Calu3 (cell line): ENCODE data around the gene VPS41. TPM values are rescaled to one million over a fixed set of nuclear protein-coding genes. Genes with fewer than 3 reads are reported as not detected.

ENCODE experiments used
- BruUV-seq: library from RNA; stranded (reverse); fragments of 400-500 nt; replicated peaks from 2 replicates; lab custom pipeline; 2021; lab: Mats Ljungman, UMichigan
- CTCF ChIA-PET: fragments of 300-600 bp; sonication (Branson Sonifier 250); formaldehyde crosslinking; loops from one replicate; lab custom pipeline; 2022; ENCODE audit warnings: antibody characterized with exemption; lab: Charles Lee
- DNase-seq: peaks from one replicate; pipeline ENCODE4 v3.0.0; 2022
- H3K27ac Mint-ChIP-seq: one replicate; pipeline ENCODE4 v1.8.0; 2022; ENCODE audit warnings: mixed read lengths; ENCODE audit not compliant: unreplicated experiment
- H3K27me3 Mint-ChIP-seq: one replicate; pipeline ENCODE4 v1.8.0; 2022; ENCODE audit warnings: mixed read lengths; ENCODE audit not compliant: unreplicated experiment
- H3K36me3 Mint-ChIP-seq: one replicate; pipeline ENCODE4 v1.8.0; 2022; ENCODE audit warnings: mild to moderate bottlenecking, moderate library complexity, mixed read lengths; ENCODE audit not compliant: insufficient read depth, unreplicated experiment
- H3K4me1 Mint-ChIP-seq: one replicate; pipeline ENCODE4 v1.8.0; 2022; ENCODE audit warnings: mild to moderate bottlenecking, low read depth, mixed read lengths; ENCODE audit not compliant: unreplicated experiment
- H3K4me3 Mint-ChIP-seq: one replicate; pipeline ENCODE4 v1.8.0; 2022; ENCODE audit warnings: mild to moderate bottlenecking, low read depth, moderate library complexity, mixed read lengths; ENCODE audit not compliant: unreplicated experiment
- H3K9me3 Mint-ChIP-seq: one replicate; pipeline ENCODE4 v1.8.0; 2022; ENCODE audit warnings: low read depth, mixed read lengths; ENCODE audit not compliant: unreplicated experiment
- intact Hi-C: fragments of 100-400 bp; cut with micrococcal nuclease; formaldehyde crosslinking; loops from one replicate; pipeline ENCODE4 v1.10.0; 2022; ENCODE audit not compliant: unreplicated experiment
- total RNA-seq: library from RNA; stranded (reverse); gene quantifications from 2 replicates; pipeline ENCODE4 v1.2.3, GENCODE V29; 2022
- TF ChIP-seq, protein P1 (sequence below): fragments of 200-600 bp; IDR thresholded peaks from one replicate; pipeline ENCODE4 v1.8.0; 2022; ENCODE audit warnings: antibody characterized with exemption; ENCODE audit not compliant: unreplicated experiment

The VPS41 gene
- total RNA-seq, 1 experiment from 2014 or later: 292 TPM

DNA sequence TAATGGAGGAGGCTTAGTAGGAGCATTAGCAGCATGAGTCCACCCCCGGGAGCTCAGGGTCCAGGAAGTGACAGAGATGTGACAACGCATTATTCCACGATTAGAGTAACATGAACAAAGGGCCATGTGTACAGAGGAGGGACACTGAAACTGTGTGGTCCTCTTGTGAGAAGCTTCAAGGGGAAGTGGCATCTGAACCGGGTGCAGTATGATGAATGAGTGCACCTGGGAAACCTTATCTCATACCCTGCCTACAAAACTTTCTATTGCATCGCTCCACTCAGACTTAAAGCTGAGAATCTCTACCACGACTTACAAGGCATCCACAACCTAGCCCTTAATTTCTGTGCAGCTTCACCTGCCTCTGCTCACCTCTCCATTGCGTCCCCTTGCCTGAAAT, 162.6 kb downstream of the VPS41 start:
- no peaks in the 10 kb centered on the region for H3K9me3 Mint-ChIP-seq
- H3K36me3 Mint-ChIP-seq: peaks cover 38% of the 10 kb centered on the region
- intact Hi-C loops: no loop called here
- CTCF ChIA-PET: no interaction called here
- no peak for DNase-seq
- no peak overlapping the region for H3K4me3 Mint-ChIP-seq
- TF ChIP-seq, protein P1, sequence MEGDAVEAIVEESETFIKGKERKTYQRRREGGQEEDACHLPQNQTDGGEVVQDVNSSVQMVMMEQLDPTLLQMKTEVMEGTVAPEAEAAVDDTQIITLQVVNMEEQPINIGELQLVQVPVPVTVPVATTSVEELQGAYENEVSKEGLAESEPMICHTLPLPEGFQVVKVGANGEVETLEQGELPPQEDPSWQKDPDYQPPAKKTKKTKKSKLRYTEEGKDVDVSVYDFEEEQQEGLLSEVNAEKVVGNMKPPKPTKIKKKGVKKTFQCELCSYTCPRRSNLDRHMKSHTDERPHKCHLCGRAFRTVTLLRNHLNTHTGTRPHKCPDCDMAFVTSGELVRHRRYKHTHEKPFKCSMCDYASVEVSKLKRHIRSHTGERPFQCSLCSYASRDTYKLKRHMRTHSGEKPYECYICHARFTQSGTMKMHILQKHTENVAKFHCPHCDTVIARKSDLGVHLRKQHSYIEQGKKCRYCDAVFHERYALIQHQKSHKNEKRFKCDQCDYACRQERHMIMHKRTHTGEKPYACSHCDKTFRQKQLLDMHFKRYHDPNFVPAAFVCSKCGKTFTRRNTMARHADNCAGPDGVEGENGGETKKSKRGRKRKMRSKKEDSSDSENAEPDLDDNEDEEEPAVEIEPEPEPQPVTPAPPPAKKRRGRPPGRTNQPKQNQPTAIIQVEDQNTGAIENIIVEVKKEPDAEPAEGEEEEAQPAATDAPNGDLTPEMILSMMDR: no peak
- no peak overlapping the region for H3K27ac Mint-ChIP-seq
- BruUV-seq: no TSS peak
- no peaks in the 10 kb centered on the region for H3K27me3 Mint-ChIP-seq
- no peaks in the 10 kb centered on the region for H3K4me1 Mint-ChIP-seq

DNA sequence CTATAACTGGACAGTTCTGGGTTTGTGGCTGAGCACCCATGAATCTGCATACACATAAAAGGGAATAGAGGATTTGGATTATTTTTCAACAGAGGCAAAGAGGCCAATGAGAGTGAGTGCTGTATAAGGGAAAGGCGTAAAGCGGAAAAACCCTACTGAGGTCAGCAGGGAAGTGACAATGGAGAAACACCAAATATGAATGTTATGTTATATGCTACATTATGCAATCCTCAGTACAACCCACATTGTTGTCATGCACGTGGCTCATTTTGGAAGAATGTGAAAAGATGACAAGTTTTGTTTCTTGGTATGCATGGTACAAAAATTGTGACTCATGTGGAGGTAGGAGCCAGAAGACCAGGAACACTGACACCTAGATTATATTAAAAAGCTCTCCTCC, 164.2 kb downstream of the VPS41 start:
- CTCF ChIA-PET: interaction anchor here (0.5 kb wide), 1 partner anchor 118 kb away, joined by 6 read pairs; no protein-coding TSS in a partner anchor
- no TSS peak for BruUV-seq
- intact Hi-C loops: no loop called here
- DNase-seq: no peak
- Mint-ChIP-seq H3K27ac (no peak overlapping the region), H3K36me3 (peaks cover 35% of the 10 kb centered on the region), H3K27me3 (no peaks in the 10 kb centered on the region), H3K4me3 (no peak overlapping the region), H3K9me3 (no peaks in the 10 kb centered on the region), H3K4me1 (peaks cover 10% of the 10 kb centered on the region)
- TF ChIP-seq, protein P1: no peak

DNA sequence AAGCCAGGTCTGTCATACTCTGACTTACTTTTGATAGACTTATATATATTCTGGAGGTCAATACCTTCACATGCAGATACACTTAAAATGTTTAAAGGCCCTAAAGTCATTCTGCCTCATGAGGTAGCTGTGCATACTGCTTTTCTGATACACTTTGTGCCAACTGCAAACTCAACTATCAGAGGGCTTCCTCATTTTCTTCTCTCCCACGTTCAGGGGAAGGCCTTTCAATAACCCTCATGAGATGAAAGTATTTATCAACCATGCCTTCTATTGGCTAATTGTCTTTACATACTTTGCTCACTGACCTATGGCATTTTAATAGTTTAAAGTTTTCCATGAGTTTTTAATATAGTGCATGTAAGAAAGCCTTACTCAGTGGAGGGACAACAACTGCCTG, 165.1 kb downstream of the VPS41 start:
- CTCF ChIA-PET: interaction anchor here (0.5 kb wide), 1 partner anchor 960 kb away, joined by 5 read pairs; no protein-coding TSS in a partner anchor
- no peak overlapping the region for H3K27ac Mint-ChIP-seq
- H3K9me3 Mint-ChIP-seq: no peaks in the 10 kb centered on the region
- H3K36me3 Mint-ChIP-seq: peaks cover 34% of the 10 kb centered on the region
- no peak for DNase-seq
- BruUV-seq: no TSS peak
- TF ChIP-seq, protein P1: no peak
- no peaks in the 10 kb centered on the region for H3K27me3 Mint-ChIP-seq
- intact Hi-C loops: no loop called here
- no peak overlapping the region for H3K4me3 Mint-ChIP-seq
- peaks cover 10% of the 10 kb centered on the region for H3K4me1 Mint-ChIP-seq

DNA sequence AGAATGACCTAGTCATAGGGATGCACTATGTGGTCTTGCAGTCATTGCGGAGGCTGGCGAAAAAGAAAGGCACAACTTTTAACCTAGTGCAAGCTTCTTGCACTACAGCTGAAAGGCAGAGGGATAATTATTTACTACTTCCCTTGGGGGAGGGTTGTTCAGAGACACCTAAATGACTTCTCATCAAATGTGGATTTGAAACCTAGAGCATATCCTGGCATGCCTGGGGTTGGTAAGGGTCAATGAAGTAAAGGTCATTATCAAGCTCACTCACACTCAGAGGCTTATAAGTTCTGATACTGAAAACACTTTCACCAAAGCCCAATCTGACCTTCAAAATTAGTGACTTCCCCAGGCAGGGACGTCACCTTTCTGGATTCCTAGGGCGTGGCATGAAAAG, 168.9 kb downstream of the VPS41 start:
- Mint-ChIP-seq H3K36me3 (peaks cover 31% of the 10 kb centered on the region), H3K4me3 (no peak overlapping the region), H3K27ac (no peak overlapping the region), H3K27me3 (no peaks in the 10 kb centered on the region), H3K4me1 (peaks cover 10% of the 10 kb centered on the region), H3K9me3 (no peaks in the 10 kb centered on the region)
- TF ChIP-seq, protein P1: no peak
- no peak for DNase-seq
- BruUV-seq: no TSS peak
- CTCF ChIA-PET: no interaction called here
- intact Hi-C loops: no loop called here
